Activated CD8-positive, alpha-beta memory T cell treated with anti-CD3 and anti-CD28 coated beads for 1 hour (primary cell): ENCODE results near the gene FLT4.

ENCODE experiments used
- DNase-seq, 2 donors: peaks; one replicate each; pipeline ENCODE4 v3.0.0-alpha.2; 2020; ENCODE audit warnings: low read depth in 1 of 2; ENCODE audit errors: extremely low read depth in 1 of 2

The FLT4 gene

DNA sequence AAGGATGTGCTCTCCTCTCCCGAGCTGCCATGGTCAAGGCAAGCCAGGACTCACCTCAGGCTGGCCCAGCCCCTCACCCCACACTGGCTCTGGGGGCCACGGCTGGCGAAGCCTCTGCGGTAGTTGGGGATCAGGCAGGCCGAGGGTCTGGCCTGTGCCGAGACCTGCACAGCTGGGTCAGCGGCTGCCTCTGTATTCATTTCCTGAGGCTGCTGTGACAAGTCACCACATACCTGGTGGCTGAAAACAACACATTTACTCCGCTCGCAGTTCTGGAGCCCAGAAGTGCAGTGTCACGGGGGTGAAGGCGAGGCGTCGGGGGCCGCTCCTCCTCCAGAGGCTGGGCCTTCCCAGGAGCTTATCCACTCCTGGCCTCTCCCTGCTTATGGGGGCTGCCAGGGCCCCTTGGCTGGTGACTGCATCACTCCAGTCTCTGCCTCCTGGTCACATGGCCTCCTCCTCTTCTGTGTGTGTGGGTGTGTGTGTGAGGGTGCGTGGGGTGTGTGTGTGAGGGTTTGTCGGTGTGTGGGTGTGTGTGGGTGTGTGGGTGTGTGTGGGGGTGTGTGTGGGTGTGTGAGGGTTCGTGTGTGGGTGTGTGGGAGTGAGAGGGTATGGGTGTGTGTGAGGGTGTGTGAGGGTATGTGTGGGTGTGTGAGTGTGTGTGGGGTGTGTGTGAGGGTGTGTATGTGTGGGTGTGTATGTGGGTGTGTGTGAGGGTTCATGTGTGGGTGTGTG is 54.9 kb downstream of the FLT4 start:
- DNase-seq = no peak

DNA sequence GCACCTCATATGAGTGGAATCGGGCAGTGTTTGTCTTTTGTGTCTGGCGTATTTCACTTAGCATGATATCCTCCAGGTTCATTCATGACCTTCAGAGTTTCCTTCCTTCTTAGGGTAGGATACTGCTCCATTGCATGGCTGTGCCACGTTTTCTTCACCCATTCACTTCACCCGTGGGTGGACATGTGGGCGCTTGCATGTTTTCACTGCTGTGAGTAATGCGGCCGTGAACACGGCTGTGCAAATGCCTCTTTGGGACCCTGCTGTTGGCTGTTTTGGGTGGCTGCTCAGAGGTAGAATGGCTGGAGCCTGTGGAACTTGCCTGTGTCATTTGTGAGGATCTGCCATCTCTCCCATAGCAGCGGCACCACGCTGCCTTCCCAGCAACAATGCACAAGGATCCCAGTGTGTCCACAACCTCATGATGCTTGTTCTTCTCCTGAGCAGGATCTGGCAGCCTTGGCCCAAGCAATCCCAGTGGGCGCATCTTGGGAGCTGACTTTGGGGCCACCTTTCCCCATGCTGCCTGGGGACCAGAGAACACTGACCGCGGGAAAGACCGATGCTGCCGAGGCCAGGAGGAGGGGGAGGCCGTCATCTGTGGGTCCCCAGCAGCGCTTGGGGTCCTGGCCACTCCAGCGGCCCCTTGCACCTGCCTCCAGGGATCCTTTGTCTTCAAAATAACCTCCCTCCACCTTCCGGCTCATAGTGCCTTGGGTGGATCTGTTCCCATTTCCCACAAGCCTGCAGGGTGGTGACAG is 55.8 kb downstream of the FLT4 start:
- DNase-seq = no peak

DNA sequence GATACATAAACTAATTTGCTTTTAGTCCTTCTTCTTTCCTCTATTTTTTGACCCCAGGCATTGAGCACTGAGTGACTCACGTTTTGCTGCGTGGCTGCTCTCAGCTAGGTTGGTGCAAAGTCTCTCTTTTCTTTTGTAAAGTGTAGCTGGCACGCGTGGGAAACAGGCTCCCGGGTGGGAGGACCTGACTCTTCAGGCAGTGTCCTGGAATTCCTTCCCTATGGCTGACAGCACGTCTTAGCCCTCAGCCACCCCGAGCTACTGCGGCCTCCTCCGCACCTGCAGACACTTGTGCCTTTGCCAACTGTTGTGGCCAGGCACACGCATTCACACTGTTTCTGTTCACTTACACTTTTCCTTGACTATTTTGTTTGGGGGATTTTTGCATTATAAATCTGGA is 57.2 kb downstream of the FLT4 start:
- DNase-seq = no peak

DNA sequence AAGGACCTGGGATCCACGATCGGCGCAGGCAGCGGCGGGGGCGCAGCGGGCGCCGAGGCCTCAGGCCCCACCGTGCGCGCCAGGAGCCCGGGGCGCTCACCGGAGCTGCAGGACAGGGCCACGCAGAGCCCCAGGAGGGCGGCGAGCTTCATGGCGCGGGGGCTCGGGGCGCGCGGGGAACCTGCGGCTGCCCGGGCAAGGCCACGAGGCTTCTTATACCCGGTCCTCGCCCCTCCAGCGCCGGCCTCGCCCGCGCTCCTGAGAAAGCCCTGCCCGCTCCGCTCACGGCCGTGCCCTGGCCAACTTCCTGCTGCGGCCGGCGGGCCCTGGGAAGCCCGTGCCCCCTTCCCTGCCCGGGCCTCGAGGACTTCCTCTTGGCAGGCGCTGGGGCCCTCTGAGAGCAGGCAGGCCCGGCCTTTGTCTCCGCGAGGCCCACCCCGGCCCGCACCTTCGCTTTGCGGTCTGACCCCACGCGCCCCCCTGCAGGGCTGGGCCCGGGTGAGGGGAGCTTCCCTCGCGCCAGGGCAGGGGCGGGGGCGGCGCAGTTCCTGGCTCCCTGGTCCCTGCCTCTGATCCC is 58.0 kb downstream of the FLT4 start, which contains the start of gene SCGB3A1:
TSS of gene SCGB3A1 (minus strand) at position 189 of the 577 bp plus-strand sequence. CDS start at position 152, 37 bp downstream.
- DNase-seq = no peak

DNA sequence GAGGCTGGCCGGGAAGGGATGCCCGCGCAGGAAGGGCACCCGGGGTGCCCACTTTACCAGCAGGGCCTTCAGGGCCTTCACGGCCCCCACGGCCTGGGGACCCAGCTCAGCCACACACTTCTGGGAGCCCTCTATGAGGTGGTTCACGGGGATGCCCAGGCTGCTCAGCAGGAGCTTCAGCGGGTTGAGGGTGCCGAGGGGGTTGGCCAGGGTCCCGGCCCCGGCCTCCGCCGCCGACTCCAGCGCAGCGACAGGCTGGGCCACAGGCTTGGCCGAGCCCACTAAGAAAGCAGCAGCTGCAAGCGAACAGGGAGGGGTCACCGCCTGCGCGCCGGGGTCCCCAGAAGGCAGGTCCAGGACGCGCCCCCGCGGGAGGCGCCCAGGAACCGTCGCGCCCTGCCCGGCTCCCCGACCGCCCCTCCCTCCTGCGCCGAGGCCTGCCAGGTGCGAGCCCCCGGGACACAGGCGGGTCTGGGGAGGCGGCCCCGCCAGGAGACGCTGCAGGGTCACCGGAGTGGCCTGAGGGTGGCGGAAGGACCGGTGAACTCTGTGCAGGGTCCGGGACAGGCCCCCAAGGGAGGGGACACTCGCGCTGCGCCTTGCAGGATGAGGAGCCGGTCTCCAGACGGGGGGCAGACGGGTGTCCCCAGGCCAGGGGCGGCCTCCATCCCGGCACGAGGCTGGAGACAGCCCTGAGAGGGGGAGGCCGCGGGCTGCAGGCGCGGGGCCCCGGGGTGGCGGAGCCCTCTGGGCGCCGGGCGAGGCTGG is 58.7 kb downstream of the FLT4 start:
- no peak for DNase-seq

DNA sequence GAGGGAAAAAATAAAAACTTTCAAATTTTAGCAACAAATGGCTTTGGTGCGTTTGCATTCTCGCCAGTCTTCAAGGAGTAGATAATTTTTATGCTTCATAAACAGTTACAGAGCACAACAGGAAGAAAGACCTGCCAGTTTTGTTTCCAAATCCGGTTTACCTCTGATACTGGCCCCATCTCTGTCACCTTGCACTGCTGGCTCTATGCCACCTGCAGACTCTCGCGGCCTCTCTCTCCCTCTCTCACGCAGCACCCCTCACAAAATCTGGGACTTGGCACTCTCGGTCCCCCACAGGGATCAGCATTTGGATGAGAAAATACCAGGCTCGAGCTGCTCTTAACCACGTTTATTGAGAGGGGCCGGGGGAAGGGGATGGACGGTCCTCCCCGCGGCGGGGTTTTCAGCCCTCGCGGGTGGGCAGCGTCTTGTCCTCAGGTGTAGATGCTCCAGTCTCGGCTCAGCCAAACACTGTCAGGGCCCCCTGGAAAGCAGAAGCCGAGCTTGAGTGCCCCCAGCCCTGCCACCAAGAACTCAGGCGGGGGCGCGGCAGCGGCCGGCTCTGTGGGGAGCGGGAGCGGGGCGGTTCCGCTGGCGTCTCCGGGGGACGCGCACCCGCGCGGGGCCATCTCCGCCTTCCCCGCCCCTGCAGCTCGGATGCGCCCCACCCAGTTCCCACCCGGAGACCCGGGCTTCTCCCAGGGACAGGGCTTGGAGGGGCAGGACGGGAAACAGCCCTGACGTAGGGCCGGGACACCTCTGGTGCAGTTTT is 59.4 kb downstream of the FLT4 start:
- no peak for DNase-seq

DNA sequence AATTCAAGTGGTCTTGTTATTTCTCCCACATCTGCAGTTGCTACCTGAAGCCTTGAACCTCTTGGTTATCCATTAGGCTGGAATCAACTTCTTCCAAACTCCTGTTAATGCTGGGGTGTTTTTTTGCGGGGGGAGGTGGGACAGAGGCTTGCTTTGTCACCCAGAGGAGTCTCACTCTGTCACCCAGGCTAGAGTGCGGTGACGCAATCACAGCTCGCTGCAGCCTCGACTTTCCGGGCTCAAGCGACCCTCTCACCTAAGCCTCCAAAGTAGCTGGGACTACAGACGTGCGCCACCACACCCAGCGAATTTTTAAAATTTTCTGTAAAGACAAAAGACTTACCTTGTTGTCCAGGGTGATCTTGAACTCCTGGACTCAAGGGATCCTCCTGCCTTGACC is 62.5 kb downstream of the FLT4 start:
- DNase-seq = no peak

DNA sequence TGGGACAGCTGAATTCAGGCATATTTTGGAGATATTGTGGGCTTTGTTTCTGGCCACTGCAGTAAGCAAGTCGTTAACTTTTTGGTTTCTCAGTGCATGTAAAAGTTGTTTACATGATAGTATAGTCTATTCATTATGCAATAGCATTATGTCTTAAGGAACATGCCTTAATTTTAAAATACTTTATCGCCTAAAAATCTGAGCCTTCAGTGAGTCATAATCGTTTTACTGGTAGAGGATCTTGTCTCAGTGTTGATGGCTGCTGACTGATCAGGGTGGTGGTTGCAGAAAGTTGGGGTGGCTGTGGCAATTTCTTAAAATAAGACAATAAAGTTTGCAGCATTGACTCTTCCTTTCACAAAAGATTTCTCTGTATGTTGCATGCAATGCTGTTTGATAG is 63.2 kb downstream of the FLT4 start:
- no peak for DNase-seq

DNA sequence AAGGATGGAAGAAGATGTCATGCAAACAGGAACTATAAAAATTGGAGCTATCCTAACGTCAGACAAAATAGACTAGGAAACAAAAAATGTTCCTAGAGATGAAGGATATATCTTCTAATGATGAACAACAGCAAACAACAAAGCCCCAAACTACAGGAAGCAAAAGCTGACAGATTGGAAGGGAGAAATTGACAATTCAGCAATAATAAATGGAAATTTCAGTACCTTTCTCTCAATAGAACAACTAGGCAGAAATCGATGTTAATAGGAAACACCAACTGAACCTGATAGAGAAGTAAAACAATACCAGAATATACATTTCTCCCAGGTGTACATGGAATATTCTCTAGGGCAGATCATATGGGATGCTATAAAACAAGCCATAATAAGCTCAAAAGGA is 65.7 kb downstream of the FLT4 start:
- DNase-seq = no peak

DNA sequence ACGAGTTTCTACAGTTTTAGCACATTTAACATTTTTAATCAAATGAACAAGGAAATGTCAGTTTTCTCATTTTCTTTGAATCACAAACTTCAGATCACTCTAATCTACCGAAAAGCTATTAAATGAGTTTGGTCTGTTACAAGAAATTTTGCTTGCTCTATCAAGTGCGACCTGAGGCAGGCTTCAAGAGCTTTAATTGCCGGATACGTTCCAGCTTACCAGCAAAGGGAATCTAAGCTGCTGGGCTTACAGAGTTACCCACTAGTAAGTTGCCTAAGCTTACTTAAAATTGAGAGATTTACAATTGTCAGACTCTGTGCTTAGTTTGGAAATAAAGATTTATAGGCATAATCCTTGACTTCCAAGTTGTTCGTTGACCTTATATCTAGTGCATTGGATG is 68.7 kb downstream of the FLT4 start:
- no peak for DNase-seq

DNA sequence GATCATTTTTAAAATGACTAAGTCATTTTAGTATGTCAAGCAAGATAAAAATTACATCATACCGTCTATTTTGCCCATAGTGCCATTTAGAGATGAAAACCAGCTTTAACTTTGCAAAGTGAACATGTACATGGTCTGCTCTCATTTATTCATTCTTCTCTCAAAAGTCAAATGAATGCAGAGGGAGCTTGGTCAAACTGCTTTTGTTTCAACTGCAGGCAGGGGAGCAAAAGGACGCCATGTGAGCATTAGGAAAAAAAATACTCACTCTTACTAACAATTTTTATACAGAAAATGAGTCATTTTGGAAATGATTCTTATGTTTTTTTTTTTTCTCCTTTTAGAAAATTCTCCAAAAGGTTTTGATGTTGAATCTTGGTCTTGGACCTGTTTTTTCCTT is 73.8 kb downstream of the FLT4 start:
- DNase-seq = no peak

DNA sequence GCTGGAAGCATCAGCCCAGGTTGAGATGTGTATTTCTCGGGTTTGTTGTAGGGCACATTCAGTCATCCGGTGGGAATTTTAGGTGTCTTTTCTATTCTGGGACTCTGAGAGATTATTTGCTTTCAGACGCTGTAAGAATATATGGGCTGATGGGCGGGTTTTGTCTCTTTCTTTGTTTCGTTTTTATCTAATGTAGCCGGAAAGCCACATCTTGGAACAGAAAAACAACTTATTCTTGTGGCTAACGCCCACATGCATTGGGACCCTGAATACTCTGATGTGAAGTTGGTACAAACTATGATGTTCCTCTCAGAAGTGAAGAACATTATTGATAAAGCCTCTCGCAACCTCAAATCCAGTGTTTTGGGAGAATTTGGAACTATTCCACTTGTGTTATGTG is 80.5 kb downstream of the FLT4 start:
- no peak for DNase-seq

DNA sequence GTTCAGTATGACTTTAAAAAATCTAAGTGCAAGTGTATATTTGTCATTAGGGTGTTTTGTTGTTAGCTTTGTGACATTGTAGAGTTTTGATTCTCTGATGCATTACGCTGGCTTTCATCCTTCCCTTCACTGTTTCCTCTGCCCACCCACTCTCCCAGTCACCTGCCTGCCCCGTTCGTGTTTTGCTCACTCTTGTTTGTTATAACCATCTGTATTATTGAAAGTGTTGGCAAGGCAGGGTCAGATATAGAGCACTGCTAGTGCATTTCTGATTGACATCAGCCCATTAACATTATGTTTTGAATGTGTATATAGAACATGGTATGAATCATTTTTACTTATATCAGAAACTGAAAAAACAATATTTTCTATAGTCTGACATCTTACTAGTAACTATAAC is 85.4 kb downstream of the FLT4 start:
- no peak for DNase-seq

DNA sequence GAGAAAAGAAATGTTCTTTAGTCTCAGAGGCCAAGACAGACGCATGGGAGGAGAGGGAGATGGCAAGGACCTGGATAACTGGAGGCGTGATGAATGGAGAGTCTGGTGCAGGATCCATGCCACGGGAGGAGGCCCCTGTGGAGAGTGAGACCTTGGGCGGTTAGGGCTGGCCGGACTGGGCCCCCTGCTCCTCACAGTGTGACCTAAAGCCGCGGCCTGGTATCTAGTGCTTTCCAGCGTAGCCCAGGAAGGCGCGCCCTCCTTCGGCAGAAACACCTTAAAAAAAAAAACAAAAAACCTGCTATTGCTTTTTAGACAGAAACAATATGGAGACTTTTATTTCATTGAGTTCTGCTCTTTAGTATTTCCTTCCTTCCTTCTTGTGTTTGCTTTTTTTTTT is 91.2 kb downstream of the FLT4 start:
- no peak for DNase-seq

DNA sequence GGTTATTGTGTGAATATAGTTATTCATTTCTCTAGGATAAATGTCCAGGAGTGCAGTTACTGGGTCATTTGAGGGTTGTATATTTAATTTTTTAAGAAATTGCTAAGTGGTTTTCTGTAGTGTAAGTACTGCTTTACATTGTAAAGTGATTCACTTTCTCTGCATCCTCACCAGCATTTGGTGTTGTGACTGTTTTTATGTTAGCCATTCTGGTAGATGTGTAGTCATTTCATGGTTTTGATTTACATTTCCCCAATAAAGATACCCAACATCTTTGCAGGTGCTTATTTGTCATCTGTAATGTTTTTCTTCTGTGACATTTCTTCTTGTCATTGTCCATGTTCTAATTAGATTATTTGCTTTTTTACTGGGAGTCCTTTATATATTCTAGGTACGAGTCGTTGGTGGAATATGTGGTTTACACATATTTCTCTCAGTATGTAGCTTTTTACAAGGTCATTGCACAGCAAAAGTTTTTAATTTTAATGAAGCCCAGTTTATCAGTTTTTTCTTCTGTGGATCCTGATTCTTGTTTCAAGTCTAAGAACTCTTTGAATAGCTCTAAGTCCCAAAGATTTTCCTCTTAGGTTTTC is 92.1 kb downstream of the FLT4 start:
- DNase-seq = no peak

DNA sequence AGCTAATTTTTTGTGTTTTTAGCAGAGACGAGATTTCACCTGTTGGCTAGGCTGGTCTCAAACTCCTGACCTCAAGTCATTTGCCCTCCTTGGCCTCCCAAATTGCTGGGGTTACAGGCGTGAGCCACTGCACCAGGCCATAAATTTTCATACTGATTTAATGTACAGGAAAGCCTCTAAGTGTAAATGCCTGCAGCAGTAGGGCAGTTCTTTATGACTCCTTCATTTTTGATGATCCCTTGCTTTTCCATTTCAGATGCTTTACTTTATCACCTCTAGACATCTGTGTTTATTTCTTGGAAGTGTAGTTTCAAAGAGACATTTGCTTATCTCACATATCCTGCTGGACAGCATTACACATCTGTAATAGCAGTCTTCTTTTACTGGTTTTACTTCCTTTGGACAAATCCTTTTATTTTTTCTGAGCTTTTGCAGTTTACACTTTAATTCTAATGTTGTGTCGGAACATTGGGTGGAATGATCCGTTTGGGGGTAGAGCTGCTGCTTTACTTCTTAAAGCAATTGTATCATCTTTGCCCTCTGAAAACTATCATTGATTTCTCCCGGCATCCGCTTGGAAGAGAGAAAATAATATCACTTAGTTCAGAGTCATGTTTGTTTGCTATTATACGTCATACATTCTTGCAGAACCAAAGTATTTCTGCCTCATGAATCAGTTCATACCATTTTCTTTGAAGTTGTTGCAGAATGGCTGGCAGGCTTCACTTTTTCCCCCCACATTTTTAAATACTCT is 94.1 kb downstream of the FLT4 start:
- DNase-seq = no peak

DNA sequence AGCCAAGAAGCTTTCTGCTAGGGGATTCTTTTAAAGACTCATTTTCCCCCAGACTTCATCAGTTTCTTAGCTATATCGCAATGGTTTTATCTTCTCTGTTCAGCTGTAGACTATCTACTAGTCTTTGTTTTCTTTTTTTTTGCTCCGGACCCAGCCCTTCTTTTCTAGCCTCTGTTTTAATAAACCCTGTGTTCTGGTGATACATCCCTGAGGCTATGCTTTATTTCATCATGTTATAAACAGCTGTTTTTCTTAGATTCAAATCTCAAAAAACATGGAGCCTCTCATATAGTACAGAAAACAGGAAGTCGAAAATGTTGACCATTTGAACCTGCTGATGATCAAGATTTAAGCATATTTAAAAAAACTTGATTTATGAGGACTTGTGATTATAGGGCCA is 95.9 kb downstream of the FLT4 start:
- no peak for DNase-seq
